HepG2 (cell line): ENCODE measurements around the gene CLTCL1. TPM values are rescaled to one million over a fixed set of nuclear protein-coding genes. Genes with fewer than 3 reads are reported as not detected.

Experiments
- ATAC-seq: fragments of 200-7000 bp; cut with Tn5 transposase; 3 replicates; pipeline ENCODE4 v1.9.1; 2020; ENCODE audit warnings: mild to moderate bottlenecking, moderate library complexity
- BruUV-seq: library from RNA; stranded (reverse); fragments of 400-500 nt; replicated peaks from 2 replicates; lab custom pipeline; 2021; lab: Mats Ljungman, UMichigan
- CTCF ChIA-PET: fragments of 300-600 bp; formaldehyde crosslinking; extraction: SDS; loops from one replicate; lab custom pipeline; 2021; ENCODE audit warnings: low total read pairs, inconsistent platforms, low intra/inter-chr PET ratio; lab: Yijun Ruan, JAX
- POLR2A ChIA-PET: fragments of 350-600 bp; sonication (Branson Sonifier 250); formaldehyde crosslinking; loops from one replicate; lab custom pipeline; 2020; ENCODE audit warnings: antibody characterized with exemption, inconsistent platforms; lab: Yijun Ruan, JAX
- DNase-seq: peaks from one replicate; pipeline ENCODE4 v3.0.0-alpha.2; 2015; ENCODE audit warnings: low spot score
- FAIRE-seq: peaks from 3 replicates; lab custom pipeline; 2011; peaks lifted over from hg19 to GRCh38; lab: Jason Lieb, UNC
- H2AFZ ChIP-seq: one replicate; pipeline ENCODE4 v1.6.1; 2011; ENCODE audit warnings: low read length, inconsistent platforms
- H3K27ac ChIP-seq: fragments of 300-600 bp; 3 replicates; pipeline ENCODE4 v1.8.0; 2011; ENCODE audit warnings: mixed run types, mild to moderate bottlenecking, mixed read lengths, low read length, inconsistent platforms; ENCODE audit not compliant: insufficient read depth; ENCODE audit errors: extremely low read length
- H3K27me3 ChIP-seq, 2 experiments: fragments of 200-600 bp in 1 of 2; 2 replicates in 1 of 2; 3 replicates in 1 of 2; pipeline versions ENCODE4 v1.6.0 to v1.8.0; 2011; ENCODE audit warnings: low read length in 2 of 2, mild to moderate bottlenecking in 2 of 2, moderate library complexity in 2 of 2, inconsistent platforms in 1 of 2; ENCODE audit not compliant: insufficient read depth in 2 of 2, control insufficient read depth in 1 of 2
- H3K36me3 ChIP-seq, 2 experiments: fragments of 200-600 bp in 1 of 2; replicated peaks in 1 of 2; 2 replicates in 1 of 2; 3 replicates in 1 of 2; pipeline versions ENCODE4 v1.5.1 to v1.8.0; 2011; ENCODE audit warnings: low read length in 2 of 2, inconsistent platforms in 1 of 2; ENCODE audit not compliant: insufficient read depth in 2 of 2, control insufficient read depth in 1 of 2
- H3K4me1 ChIP-seq: 2 replicates; pipeline ENCODE4 v1.5.1; 2012; ENCODE audit warnings: low read length, inconsistent platforms; ENCODE audit not compliant: insufficient read depth
- H3K4me2 ChIP-seq: 2 replicates; pipeline ENCODE4 v1.6.0; 2011; ENCODE audit warnings: low read depth, low read length, inconsistent platforms
- H3K4me3 ChIP-seq, 3 experiments: fragments of 200-600 bp in 1 of 3; sonication (generic), shearing (Covaris generic) in 1 of 3; replicated peaks in 1 of 3; 2 replicates each; pipeline ENCODE4 v1.5.1; 2011 to 2016; ENCODE audit warnings: low read length in 3 of 3, inconsistent platforms in 2 of 3, low read depth in 2 of 3, mild to moderate bottlenecking in 2 of 3, control low read depth in 1 of 3, mixed read lengths in 1 of 3; ENCODE audit not compliant: insufficient read depth in 1 of 3
- H3K79me2 ChIP-seq: one replicate; pipeline ENCODE4 v1.6.1; 2011; ENCODE audit warnings: low read length, inconsistent platforms; ENCODE audit not compliant: insufficient read depth
- H3K9ac ChIP-seq: 2 replicates; pipeline ENCODE4 v1.6.0; 2011; ENCODE audit warnings: mild to moderate bottlenecking, low read depth, low read length, inconsistent platforms; ENCODE audit not compliant: insufficient read depth
- H3K9me3 ChIP-seq: 2 replicates; pipeline ENCODE4 v1.5.1; 2012; ENCODE audit warnings: mild to moderate bottlenecking, low read length
- H4K20me1 ChIP-seq: 2 replicates; pipeline ENCODE4 v1.6.0; 2011; ENCODE audit warnings: inconsistent platforms, mild to moderate bottlenecking, low read length, moderate library complexity; ENCODE audit not compliant: insufficient read depth
- EEA1 ChIP-seq: sonication (generic); formaldehyde crosslinking; IDR thresholded peaks from 2 replicates; pipeline ENCODE4 v1.5.1; 2020; ENCODE audit warnings: mild to moderate bottlenecking, missing genetic modification reagents, borderline replicate concordance
- MIER2 ChIP-seq: IDR thresholded peaks from 2 replicates; pipeline ENCODE4 v1.6.1; 2016; ENCODE audit warnings: missing biosample characterization, missing genetic modification reagents
- PPARG ChIP-seq: conservative IDR thresholded peaks from 2 replicates; pipeline ENCODE4 v1.6.1; 2016; ENCODE audit warnings: missing biosample characterization, missing genetic modification reagents
- RBM39 ChIP-seq: fragments of 200-400 bp; formaldehyde crosslinking; IDR thresholded peaks from one replicate; pipeline ENCODE4 v1.6.1; 2018; ENCODE audit warnings: antibody characterized with exemption, mild to moderate bottlenecking, low read depth, low read length; ENCODE audit not compliant: poor library complexity, severe bottlenecking
- SAFB2 ChIP-seq: sonication (generic); formaldehyde crosslinking; IDR thresholded peaks from 2 replicates; pipeline ENCODE4 v1.5.1; 2020; ENCODE audit warnings: missing genetic modification reagents, low read depth, mild to moderate bottlenecking, borderline replicate concordance
- THAP8 ChIP-seq: sonication (generic); formaldehyde crosslinking; IDR thresholded peaks from 2 replicates; pipeline ENCODE4 v1.5.1; 2020; ENCODE audit warnings: missing genetic modification reagents, mild to moderate bottlenecking, borderline replicate concordance
- ZBTB7B ChIP-seq: sonication (generic); formaldehyde crosslinking; IDR thresholded peaks from 2 replicates; pipeline ENCODE4 v1.4.0; 2020; ENCODE audit warnings: missing genetic modification reagents
- ZNF530 ChIP-seq: sonication (generic); formaldehyde crosslinking; IDR thresholded peaks from 2 replicates; pipeline ENCODE4 v1.5.0; 2020; ENCODE audit warnings: low read depth, mild to moderate bottlenecking, missing genetic modification reagents
- ZNF709 ChIP-seq: sonication (generic); formaldehyde crosslinking; IDR thresholded peaks from 2 replicates; pipeline ENCODE4 v1.5.0; 2020; ENCODE audit warnings: mild to moderate bottlenecking, missing genetic modification reagents
- ZNF775 ChIP-seq: sonication (generic); formaldehyde crosslinking; IDR thresholded peaks from 2 replicates; pipeline ENCODE4 v1.4.0; 2020; ENCODE audit warnings: missing genetic modification reagents, mild to moderate bottlenecking, moderate library complexity, borderline replicate concordance
- WGBS: methylation state at CpG from one replicate; pipeline ENCODE4 v1.1.6; 2017; ENCODE audit warnings: low lambda C conversion rate; 5-methylcytosine and 5-hydroxymethylcytosine counted together
- in situ Hi-C: cut with HindIII; loops from 2 replicates; pipeline ENCODE4 v1.10.0; 2017; ENCODE audit warnings: low pct_unique_long_range_greater_than_20kb; ENCODE audit not compliant: extremely low pct_ligation_motif_present
- intact Hi-C: fragments of 100-400 bp; cut with micrococcal nuclease; formaldehyde crosslinking; loops from one replicate; pipeline ENCODE4 v1.10.0; 2022; ENCODE audit not compliant: unreplicated experiment
- polyA plus RNA-seq, 8 experiments: library from polyadenylated mRNA; depleted of rRNA in 3 of 8; stranded (reverse) in 7 of 8; unstranded in 1 of 8; fragments of >200 nt; fragmentation: Illumina TruSeq in 4 of 8; extraction: Trizol in 4 of 8; gene quantifications; 2 replicates each; pipeline versions ENCODE4 v1.2.1 to v1.2.3, GENCODE V29; 2011 to 2016; ENCODE audit warnings: low read depth in 4 of 8, missing spikeins in 1 of 8, mixed read lengths in 1 of 8; ENCODE audit not compliant: insufficient read depth in 1 of 8
- total RNA-seq, 5 experiments: library from RNA; depleted of rRNA; stranded (reverse); fragments of >200 nt; fragmentation: Illumina TruSeq; extraction: Trizol; gene quantifications; 2 replicates each; pipeline ENCODE4 v1.2.3, GENCODE V29; 2016; ENCODE audit warnings: low read depth in 1 of 5
- TF ChIP-seq, protein P1 (sequence below): sonication (generic); formaldehyde crosslinking; IDR thresholded peaks from 2 replicates; pipeline ENCODE4 v1.4.0; 2020; ENCODE audit warnings: missing genetic modification reagents
- TF ChIP-seq, protein P2 (sequence below): sonication (generic); formaldehyde crosslinking; IDR thresholded peaks from 2 replicates; pipeline ENCODE4 v1.9.0; 2021; ENCODE audit warnings: missing genetic modification reagents, borderline replicate concordance

The CLTCL1 gene
- total and polyA plus RNA-seq, 2 of the 13 experiments (the other 11 are each of a cell fraction or from before 2014, with no cell fraction given), result 8.1 to 10.9 TPM

GRCh38 chr22:19195796-19196731 lies 95.5 kb downstream of the CLTCL1 start:
- H3K27ac ChIP-seq, result no peak overlapping the region
- intact Hi-C loops, result no loop called here
- H2AFZ ChIP-seq, result no peak overlapping the region
- no peaks in the 10 kb centered on the region for H3K4me1 ChIP-seq
- H3K36me3 ChIP-seq, result peaks cover 0 to 2% of the 10 kb centered on the region in 2 experiments; a peak in 3 of 5 replicates
- in situ Hi-C loops, result no loop called here
- no peaks in the 10 kb centered on the region for H3K79me2 ChIP-seq
- ChIA-PET POLR2A (interaction anchor here (1.9 kb wide), 1 partner anchor 18 kb away, joined by 4 read pairs; the partner anchor contains the start of gene SLC25A1), CTCF (no interaction called here)
- no peak overlapping the region for H3K4me3 ChIP-seq
- H3K9me3 ChIP-seq, result no peaks in the 10 kb centered on the region
- no peak overlapping the region for H3K9ac ChIP-seq
- H3K4me2 ChIP-seq, result no peak overlapping the region
- 94% methylated on average over 16 of the region's 23 CpGs for WGBS
- no peaks in the 10 kb centered on the region for H4K20me1 ChIP-seq
- H3K27me3 ChIP-seq, result no peaks in the 10 kb centered on the region
- no peak for ATAC-seq
- FAIRE-seq, result no peak
- DNase-seq, result no peak
- BruUV-seq, result no TSS peak
- TF ChIP-seq, protein P1, sequence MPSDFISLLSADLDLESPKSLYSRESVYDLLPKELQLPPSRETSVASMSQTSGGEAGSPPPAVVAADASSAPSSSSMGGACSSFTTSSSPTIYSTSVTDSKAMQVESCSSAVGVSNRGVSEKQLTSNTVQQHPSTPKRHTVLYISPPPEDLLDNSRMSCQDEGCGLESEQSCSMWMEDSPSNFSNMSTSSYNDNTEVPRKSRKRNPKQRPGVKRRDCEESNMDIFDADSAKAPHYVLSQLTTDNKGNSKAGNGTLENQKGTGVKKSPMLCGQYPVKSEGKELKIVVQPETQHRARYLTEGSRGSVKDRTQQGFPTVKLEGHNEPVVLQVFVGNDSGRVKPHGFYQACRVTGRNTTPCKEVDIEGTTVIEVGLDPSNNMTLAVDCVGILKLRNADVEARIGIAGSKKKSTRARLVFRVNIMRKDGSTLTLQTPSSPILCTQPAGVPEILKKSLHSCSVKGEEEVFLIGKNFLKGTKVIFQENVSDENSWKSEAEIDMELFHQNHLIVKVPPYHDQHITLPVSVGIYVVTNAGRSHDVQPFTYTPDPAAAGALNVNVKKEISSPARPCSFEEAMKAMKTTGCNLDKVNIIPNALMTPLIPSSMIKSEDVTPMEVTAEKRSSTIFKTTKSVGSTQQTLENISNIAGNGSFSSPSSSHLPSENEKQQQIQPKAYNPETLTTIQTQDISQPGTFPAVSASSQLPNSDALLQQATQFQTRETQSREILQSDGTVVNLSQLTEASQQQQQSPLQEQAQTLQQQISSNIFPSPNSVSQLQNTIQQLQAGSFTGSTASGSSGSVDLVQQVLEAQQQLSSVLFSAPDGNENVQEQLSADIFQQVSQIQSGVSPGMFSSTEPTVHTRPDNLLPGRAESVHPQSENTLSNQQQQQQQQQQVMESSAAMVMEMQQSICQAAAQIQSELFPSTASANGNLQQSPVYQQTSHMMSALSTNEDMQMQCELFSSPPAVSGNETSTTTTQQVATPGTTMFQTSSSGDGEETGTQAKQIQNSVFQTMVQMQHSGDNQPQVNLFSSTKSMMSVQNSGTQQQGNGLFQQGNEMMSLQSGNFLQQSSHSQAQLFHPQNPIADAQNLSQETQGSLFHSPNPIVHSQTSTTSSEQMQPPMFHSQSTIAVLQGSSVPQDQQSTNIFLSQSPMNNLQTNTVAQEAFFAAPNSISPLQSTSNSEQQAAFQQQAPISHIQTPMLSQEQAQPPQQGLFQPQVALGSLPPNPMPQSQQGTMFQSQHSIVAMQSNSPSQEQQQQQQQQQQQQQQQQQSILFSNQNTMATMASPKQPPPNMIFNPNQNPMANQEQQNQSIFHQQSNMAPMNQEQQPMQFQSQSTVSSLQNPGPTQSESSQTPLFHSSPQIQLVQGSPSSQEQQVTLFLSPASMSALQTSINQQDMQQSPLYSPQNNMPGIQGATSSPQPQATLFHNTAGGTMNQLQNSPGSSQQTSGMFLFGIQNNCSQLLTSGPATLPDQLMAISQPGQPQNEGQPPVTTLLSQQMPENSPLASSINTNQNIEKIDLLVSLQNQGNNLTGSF (CRISPR knock-in tag), result no peak
- TF ChIP-seq, protein P2, sequence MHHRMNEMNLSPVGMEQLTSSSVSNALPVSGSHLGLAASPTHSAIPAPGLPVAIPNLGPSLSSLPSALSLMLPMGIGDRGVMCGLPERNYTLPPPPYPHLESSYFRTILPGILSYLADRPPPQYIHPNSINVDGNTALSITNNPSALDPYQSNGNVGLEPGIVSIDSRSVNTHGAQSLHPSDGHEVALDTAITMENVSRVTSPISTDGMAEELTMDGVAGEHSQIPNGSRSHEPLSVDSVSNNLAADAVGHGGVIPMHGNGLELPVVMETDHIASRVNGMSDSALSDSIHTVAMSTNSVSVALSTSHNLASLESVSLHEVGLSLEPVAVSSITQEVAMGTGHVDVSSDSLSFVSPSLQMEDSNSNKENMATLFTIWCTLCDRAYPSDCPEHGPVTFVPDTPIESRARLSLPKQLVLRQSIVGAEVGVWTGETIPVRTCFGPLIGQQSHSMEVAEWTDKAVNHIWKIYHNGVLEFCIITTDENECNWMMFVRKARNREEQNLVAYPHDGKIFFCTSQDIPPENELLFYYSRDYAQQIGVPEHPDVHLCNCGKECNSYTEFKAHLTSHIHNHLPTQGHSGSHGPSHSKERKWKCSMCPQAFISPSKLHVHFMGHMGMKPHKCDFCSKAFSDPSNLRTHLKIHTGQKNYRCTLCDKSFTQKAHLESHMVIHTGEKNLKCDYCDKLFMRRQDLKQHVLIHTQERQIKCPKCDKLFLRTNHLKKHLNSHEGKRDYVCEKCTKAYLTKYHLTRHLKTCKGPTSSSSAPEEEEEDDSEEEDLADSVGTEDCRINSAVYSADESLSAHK, result no peak
- TF ChIP-seq RBM39, result no peak
- no peak for TF ChIP-seq SAFB2 (CRISPR knock-in tag)
- no peak for TF ChIP-seq EEA1 (CRISPR knock-in tag)
- TF ChIP-seq ZBTB7B, result no peak
- TF ChIP-seq ZNF775 (CRISPR knock-in tag), result no peak
- TF ChIP-seq MIER2, result no peak
- TF ChIP-seq PPARG (CRISPR knock-in tag), result no peak
- TF ChIP-seq ZNF709, result no peak
- TF ChIP-seq THAP8 (CRISPR knock-in tag), result no peak
- TF ChIP-seq ZNF530 (CRISPR knock-in tag), result no peak
